Right renal cortex interstitium (tissue), 3 donors: ENCODE measurements around the gene ZNF761. TPM values are rescaled to one million over a fixed set of nuclear protein-coding genes. Genes with fewer than 3 reads are reported as not detected.
"Not testable (repeated sequence)": the region's sequence is repeated elsewhere in the genome, so short reads cannot be mapped to it uniquely, and the experiment has no call there.

Source experiments
- DNase-seq, 3 donors: peaks; one replicate each; pipeline ENCODE4 v3.0.0-alpha.2; 2013; ENCODE audit warnings: low read depth in 3 of 3, low spot score in 2 of 3
- polyA plus RNA-seq, 3 donors: library from polyadenylated mRNA; unstranded; fragments of 120-200 nt; gene quantifications; one replicate each; pipeline ENCODE4 v1.2.1, GENCODE V29; 2013; ENCODE audit not compliant: insufficient read length in 3 of 3

The ZNF761 gene
- polyA plus RNA-seq = 10 to 100 TPM; 13.9 to 16.2 (median 14.9) TPM

DNA sequence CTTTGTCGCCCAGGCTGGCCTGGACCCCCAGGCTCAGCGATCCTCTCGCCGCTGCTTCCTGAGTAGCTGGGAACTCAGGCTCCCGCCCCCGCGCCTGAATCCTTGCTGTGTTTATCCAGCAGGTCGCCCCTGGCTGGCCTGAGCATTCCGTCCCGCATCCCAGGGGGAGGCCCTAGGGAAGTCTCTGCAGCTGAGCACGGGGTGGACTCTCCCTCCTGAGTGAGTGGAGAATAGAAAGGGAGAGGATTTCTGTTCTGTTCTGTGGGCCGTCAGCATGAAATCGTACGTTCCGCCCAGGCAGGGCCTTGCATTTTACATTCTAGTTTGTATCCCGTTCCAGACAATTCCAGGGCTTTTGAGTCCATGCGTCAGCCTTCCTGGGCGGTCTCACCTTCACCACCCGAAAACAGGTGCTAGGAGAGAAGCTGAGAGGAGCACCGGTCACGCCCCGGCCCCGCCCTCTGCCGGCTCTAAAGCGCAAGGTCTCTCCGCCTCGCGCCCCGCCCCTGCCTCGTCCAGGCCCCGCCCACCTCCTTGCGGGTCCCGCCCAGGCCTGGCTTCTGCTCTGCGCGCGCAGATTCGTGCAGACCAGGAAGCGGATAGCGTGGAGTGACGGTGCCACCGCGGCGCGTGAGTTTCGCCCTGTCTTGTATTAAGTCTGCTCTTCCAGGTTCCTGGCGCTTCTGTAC, at the start of gene ZNF761:
TSS of gene ZNF761 (plus strand) at position 586 of the 689 bp plus-strand sequence. CDS start 15,285 bp downstream, outside the sequence.
- DNase-seq = peak; percentile 71 to 84 (median 81)

DNA sequence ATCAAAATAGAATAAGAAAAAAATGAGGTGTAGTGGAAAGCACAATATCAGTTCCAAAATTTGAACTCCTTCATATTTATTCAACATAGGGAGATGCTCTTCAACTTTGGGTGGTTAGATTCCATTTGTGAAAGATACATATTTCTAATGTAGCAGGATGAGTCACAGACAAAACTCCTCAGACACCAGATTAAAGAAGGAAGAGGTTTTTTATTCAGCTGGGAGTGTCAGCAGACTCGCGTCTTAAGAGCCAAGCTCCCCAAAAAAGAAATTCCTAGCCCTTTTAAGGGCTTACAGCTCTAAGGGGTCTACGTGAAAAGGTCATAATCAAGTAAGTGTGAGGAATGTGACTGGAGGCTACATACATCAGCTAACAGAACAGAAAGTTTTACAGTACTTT, 43.6 kb upstream of the ZNF761 start:
- no peak for DNase-seq

DNA sequence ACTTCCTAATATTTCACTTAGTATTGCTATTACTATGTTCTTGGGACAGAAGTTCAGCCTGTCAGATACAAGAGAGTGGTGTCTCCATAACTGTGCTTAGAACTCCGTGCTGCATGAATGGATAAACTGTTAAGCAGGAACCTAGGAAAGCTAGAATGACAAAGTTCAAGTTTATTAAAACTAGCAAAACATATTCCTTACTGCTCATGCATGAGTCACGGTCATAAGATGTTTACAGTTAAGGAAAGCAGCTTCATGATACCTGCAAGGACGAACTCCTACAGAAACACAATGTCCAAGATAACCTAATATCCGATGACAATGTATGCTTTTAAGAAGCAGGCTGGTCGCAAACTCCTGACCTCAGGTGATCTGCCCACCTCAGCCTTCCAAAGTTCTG, 42.9 kb upstream of the ZNF761 start:
- DNase-seq = no peak

DNA sequence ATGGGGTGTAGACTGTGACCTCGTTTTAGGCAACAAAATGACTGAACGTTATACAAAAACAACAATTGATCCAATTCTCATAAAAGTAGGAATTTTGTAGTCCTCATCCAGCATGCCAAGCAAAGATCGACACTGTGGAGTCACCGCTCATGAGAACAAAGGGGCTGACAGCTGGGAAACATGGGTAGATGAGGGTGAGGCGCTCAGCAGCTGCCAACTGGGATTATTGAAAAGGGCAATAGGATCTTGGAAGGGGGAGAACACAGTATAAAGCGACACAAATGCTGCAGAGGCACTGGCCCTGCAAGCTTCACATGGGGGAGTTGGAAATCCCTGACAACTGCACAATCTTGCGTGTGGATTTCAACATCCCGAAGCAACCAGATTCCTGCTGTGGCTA, 42.2 kb upstream of the ZNF761 start:
- DNase-seq = no peak

DNA sequence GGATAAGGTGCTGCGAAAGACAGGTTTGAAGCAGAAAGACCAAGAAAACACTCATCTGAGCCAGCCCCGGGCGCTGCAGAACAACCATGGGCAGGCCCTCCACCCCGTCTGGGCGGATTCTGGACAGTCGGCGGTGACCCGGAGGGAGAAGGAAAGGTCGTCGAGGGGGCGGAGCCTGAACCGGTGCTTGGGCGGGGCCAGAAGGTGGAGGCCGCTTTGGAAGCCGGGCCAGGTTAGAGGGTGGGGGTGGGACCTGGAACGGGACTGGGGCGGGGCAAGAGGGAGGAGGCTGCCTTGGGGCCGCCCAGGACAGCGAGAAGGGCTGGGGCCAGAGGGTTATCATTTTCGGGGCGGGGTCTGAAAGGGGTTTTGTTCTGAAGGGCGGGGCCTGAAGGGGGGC, 41.8 kb upstream of the ZNF761 start:
- DNase-seq = no peak

DNA sequence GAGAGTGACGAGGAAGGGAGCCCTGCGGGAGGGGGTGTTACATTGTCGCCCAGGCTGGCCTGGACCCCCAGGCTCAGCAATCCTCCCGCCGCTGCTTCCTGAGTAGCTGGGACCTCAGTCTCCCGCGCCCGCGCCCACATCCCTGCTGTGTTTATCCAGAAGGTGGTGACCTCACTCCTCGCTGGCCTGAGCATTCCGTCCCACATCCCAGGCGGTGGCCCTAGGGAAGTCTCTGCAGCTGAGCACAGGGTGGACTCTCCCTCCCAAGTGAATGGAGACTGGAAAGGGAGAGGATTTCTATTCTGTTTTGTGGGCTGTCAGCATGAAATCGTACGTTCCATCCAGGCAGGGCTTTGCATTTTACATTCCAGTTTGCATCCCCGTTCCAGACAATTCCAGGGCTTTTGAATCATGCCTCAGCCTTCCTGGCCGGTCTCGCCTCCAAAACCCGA, 37.2 kb upstream of the ZNF761 start:
- peak in 1 of 3 donors; percentile 41 for DNase-seq

DNA sequence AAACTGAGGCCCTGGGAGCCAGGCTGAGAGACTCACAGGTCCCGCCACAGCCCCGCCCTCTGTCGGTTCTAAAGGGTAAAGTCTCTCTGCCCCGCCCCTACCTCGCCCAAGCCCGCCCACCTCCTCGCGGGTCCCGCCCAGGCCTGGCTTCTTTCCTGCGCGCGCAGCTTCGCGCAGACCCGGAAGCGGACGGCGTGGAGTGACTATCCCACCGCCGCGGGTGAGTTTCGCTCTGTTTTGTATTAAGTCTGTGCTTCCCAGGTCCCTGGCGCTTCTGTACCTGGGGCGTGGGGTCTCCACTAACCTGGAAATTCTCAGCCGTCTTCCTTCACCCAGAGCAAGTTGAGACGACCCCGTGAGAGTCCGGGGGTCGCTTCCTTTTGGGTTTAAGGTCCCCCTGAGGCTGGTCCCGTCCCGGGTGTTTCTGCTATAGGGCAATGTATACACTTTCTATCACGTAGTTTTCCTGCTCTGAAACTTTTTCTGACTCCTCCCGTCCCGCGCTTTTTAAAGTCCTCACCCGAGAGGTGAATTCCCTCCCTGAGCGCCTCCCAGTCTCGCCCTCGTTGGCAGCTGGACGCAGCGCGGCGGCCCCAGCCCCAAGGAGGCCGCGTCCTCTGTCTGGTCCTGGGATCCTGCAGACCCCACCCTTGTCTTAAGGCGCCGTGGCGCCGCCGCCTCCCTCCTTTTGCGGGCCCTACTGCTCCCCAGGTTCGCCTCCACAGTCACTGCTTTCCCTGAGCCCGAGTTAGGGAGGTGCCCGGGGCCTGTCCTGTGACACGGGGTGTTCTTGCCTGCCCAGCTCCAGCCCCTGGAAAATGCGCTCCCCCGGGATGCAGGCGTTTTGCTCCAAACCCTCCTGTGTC, 36.6 kb upstream of the ZNF761 start, which contains the start of gene ZNF765:
TSS of gene ZNF765 (plus strand) at position 176 of the 866 bp plus-strand sequence. CDS start 2,867 bp downstream, outside the sequence.
- peak; percentile 73 to 88 (median 87) for DNase-seq

DNA sequence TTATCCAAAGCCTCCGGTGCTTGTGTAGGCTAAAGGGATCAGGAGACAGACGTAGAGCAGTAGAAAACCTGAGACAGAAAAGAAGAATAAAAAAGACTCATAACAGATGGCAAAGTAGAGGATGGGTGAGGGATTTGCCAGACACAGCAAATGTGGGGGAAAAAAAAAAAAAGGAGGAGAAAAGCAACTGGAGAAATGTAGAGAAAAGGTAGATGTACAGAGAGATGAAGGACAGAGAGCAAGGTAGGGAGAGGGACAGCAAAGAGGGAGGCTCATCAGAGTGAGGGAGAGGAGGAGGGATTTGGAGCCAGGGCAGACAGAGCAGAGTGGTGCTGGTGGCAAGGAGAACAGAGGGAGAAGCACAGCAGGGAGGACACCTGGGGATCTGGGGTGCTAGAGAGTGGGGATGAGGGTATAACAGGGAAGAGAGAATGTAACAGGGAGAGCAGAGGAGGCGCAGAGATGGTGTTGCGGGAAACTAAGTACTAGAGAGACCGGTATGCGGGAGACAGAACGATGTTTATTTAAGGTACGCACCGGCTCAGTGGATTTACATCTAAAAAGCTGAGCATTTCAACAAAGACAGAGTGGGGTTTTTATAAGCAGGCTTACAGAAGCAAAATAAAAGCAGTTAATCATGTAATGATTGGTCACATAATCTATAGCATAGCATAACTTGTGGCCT, 35.8 kb upstream of the ZNF761 start:
- DNase-seq = not testable (repeated sequence)

DNA sequence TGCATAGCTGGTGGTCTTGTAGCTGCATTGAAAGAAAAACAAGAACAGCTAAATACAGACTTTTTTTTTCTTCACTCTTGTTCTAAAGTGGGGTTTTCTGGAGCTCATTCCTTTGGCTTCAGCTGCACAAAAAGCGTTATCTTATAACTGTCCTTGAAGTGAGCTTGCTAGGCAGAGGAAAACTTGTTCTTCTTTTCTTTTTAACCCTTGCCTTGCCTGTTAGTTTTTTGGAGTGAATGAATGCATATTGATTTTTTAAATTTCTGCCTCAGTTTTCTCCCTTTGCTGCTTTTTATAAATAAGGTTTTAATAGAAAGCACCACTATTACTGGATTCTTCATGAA, 35.3 kb upstream of the ZNF761 start:
- DNase-seq = no peak

DNA sequence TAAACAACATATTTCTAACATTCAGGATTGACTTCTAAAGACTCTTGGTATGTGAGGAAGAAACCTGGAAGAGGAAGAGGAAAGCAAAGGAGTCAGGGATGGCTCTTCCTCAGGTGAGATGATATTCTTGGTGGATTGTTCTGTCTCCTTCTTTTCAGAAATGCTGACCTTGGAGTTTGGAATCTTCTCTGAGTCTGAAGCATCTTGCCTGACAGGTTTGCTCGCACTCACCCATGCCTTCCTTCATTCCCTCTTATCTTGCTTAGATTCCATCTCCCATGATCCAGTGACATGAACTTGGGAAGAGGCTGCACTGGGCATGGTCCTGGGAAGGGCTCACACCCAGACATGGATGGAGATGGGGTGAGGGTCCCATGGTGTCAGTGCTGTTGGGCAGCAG, 33.9 kb upstream of the ZNF761 start:
- DNase-seq = not testable (repeated sequence)

DNA sequence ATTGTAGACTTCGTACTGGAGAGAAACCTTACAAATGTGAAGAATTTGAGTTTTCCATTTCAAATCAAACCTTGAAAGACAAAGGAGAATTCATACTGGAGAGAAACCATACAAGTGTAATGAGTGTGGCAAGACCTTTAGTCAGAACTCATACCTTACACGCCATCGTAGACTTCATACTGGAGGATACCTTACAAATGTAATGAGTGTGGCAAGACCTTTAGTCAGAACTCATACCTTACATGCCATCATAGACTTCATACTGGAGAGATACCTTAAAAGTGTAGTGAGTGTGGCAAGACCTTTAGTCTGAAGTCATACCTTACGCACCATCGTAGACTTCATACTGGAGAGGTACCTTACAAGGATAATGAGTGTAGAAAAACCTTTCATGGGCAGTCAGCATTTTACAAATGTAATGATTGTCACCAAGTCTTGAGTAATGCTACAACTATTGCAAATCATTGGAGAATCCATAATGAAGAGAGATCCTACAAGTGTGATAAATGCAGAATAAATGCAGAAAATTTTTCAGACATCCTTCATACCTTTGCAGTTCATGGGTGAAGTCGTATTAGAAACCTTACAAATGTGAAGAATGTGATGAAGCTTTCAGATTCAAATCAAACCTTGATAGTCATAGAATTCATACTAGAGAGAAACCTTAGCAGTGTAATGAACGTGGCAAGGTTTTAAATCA, 22.1 kb upstream of the ZNF761 start:
- no peak for DNase-seq

DNA sequence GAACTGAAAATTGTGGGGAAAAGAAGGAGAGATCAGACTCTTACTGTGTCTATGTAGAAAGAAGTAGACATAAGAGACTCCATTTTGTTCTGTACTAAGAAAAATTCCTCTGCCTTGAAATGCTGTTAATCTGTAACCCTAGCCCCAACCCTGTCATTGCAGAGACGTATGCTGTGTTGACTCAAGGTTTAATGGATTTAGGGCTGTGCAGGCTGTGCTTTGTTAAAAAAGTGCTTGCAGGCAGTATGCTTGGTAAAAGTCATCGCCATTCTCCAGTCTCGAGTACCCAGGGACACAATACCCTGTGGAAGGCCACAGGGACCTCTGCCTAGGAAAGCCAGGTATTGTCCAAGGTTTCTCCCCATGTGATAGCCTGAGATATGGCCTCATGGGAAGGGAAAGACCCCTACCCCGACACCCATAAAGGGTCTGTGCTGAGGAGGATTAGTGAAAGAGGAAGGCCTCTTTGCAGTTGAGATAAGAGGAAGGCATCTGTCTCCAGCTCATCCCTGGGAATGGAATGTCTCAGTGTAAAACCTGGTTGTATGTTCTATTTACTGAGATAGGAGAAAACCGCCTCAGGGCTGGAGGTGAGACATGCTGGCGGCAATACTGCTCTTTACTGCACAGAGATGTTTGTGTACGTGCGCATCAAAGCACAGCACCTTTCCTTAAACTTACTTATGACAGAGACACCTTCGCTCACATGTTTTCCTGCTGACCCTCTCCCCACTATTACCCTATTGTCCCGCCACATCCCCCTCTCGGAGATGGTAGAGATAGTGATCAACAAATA, 11.1 kb upstream of the ZNF761 start:
- not testable (repeated sequence) for DNase-seq

DNA sequence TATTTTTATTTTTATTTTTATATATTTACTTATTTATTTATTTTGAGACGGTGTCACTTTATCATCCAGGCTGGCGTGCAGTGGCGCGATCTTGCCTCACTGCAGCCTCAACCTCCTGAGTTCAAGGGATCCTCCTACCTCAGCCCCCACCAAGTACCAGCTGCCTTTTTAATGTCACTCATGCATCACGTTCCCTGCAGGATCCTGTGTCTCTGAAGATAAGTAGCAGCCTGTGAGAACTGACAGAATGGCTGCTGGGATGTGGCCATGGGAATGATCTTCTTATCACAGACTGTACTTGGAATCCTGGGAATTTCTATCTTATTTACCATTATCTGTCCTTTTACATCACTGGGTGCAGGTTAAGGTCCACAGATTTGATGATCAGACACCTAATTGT, 9.2 kb upstream of the ZNF761 start:
- DNase-seq = no peak

DNA sequence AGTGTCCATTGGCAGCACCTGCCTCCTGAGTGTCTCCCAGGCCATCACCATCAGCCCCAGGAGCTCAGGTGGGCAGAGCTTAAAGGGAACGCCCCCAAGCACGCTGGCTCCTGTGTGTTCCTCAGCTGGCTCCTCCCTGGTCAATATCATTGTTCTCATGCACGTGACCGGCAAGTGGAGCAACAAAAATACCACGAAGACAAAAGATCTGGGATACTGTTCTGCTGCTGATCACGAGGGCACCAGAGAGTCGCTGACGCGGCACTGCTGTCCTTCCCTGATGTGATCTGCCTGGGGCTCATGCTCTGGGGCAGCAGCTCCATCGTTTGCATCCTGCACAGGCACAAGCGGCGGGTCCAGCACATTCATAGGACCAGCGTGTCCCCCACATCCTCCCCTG, 8.7 kb upstream of the ZNF761 start:
- not testable (repeated sequence) for DNase-seq

DNA sequence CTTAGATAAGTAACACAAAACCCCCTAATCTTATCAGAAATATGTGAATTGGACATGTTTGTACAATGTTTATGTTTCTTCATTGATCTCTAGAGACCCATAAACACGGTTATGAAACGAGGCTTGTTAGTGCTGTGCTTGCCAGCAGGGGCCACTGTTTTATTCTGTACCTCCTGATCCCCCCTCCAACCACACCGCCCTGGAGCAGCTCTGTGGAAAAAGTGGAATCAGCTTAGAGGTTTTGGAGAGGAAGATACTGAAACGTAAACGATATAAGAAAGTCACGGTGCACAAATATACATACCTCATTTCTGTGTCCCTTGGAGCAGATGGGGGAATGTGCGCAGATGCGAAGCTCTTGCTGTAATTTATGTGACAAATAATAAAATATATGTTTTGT, 8.1 kb upstream of the ZNF761 start:
- not testable (repeated sequence) for DNase-seq

DNA sequence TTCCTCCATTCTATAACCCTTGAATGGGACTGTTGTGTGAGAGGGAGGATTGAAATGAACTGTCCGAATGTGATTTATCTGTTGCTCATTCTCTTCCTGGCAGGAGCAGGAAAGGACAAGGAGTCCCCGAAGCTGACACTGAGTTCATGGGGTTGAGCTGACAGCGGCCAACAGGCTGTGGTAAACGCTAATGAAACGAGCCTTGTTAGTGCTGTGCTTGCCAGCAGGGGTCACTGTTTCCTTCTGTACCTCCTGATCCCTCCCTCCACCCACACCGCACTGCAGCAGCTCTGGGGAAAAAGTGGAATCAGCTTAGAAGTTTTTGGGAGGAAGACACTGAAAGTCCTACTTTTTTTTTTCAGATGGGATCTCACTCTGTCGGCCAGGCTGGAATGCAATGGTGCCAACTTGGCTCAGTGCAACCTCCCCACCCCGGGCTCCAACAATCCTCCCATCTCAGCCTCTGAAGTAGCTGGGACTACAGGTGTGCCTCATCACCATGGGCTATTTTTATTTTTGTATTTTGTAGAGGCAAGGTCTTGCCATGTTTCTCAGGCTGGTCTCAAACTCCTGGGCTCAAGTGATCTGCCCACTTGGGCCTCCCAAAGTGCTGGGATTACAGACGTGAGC, 6.7 kb upstream of the ZNF761 start:
- DNase-seq = peak in 2 of 3 donors; percentile 69 to 72

DNA sequence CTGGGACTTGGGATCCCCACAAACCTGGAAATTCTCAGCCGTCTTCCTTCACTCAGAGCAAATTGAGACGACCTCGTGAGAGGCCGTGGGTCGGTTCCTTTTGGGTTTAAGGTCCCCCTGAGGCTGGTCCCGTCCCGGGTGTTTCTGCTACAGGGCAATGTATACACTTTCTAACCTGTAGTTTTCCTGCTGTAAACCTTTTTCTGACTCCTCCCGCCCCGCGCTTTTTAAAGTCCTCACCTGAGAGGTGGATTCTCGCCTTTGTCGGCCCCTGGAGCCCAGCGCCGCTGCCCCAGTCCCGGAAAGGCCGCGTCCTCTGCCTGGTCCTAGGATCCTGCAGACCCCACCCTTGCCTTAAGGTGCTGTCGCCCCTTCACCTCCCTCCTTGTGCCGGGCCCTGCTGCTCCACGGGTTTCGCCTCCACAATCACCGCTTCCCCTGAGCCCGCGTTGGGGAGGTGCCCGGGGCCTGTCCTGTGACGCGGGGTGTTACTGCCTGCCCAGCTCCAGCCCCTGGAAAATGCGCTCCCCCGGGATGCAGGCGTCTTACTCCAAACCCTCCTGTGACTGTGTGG, 391 bp downstream of the ZNF761 start:
- DNase-seq = no peak

DNA sequence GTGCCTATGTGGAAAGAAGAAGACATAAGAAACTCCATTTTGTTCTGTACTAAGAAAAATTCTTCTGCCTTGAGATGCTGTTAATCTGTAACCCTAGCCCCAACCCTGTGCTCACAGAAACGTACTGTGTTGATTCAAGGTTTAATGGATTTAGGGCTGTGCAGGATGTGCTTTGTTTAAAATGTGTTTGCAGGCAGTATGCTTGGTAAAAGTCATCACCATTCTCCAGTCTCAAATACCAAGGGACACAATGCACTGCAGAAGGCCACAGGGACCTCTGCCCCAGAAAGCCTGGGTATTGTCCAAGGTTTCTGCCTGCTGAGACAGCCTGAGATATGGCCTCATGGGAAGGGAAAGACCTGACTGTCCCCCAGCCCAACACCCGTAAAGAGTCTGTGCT, 12.0 kb downstream of the ZNF761 start:
- DNase-seq = not testable (repeated sequence)

DNA sequence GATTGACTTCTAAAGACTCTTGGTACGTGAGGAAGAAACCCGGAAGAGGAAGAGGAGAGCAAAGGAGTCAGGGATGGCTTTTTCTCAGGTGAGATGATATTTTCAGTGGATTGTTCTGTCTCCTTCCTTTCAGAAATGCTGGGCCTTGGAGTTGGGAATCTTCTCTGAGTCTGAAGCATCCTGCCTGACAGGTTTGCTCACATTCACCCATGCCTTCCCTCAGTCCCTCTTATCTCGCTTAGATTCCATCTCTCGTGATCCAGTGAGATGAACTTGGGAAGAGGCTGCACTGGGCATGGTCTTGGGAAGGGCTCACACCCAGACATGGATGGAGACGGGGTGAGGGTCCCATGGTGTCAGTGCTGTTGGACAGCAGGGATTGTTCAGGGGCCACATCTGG, 15.4 kb downstream of the ZNF761 start:
- not testable (repeated sequence) for DNase-seq
